Common myeloid progenitor, CD34-positive (primary cell): ENCODE measurements around the gene ZNF697.

Source experiments
- CTCF ChIA-PET: fragments of 350-600 bp; sonication (Branson Sonifier 250); formaldehyde crosslinking; loops from one replicate; lab custom pipeline; 2021; ENCODE audit warnings: antibody characterized with exemption; lab: Charles Lee
- POLR2A ChIA-PET: fragments of 350-600 bp; sonication (Branson Sonifier 250); formaldehyde crosslinking; loops from one replicate; lab custom pipeline; 2021; ENCODE audit warnings: antibody characterized with exemption; lab: Charles Lee
- DNase-seq, 3 donors: peaks; one replicate each; pipeline versions ENCODE4 v3.0.0 to v3.0.0-alpha.2; 2013
- H3K27ac ChIP-seq, 2 experiments: 1 replicate in 1 of 2; 2 replicates in 1 of 2; pipeline ENCODE4 v1.7.0; 2013; ENCODE audit warnings: inconsistent platforms in 2 of 2, low read length in 2 of 2, mild to moderate bottlenecking in 2 of 2, low read depth in 1 of 2, moderate library complexity in 1 of 2; ENCODE audit not compliant: severe bottlenecking in 2 of 2, insufficient read depth in 1 of 2, poor library complexity in 1 of 2
- H3K27me3 ChIP-seq, 5 experiments: replicated peaks in 2 of 5; 1 replicate in 3 of 5; 2 replicates in 2 of 5; pipeline versions ENCODE4 v1.6.1 to v1.7.0; 2013; ENCODE audit warnings: low read length in 4 of 5, mild to moderate bottlenecking in 2 of 5, moderate library complexity in 2 of 5, inconsistent platforms in 1 of 5; ENCODE audit not compliant: insufficient read depth in 5 of 5, control insufficient read depth in 4 of 5
- H3K36me3 ChIP-seq, 4 experiments: 1 replicate in 2 of 4; 2 replicates in 2 of 4; pipeline versions ENCODE4 v1.6.1 to v1.7.0; 2013; ENCODE audit warnings: low read length in 3 of 4, control low read depth in 1 of 4, mild to moderate bottlenecking in 1 of 4; ENCODE audit not compliant: control insufficient read depth in 4 of 4, insufficient read depth in 4 of 4
- H3K4me1 ChIP-seq, 4 experiments: 1 replicate in 3 of 4; 2 replicates in 1 of 4; pipeline versions ENCODE4 v1.6.1 to v1.7.1; 2013; ENCODE audit warnings: low read length in 3 of 4, mild to moderate bottlenecking in 3 of 4, control low read depth in 1 of 4, inconsistent platforms in 1 of 4, moderate library complexity in 1 of 4; ENCODE audit not compliant: control insufficient read depth in 4 of 4, insufficient read depth in 4 of 4; ENCODE audit errors: control extremely low read depth in 1 of 4
- H3K4me3 ChIP-seq, 7 experiments: 1 replicate in 4 of 7; 2 replicates in 3 of 7; pipeline versions ENCODE4 v1.5.1 to v1.7.0; 2013; ENCODE audit warnings: mild to moderate bottlenecking in 7 of 7, low read length in 6 of 7, moderate library complexity in 6 of 7, inconsistent platforms in 2 of 7, low read depth in 2 of 7, control low read depth in 1 of 7; ENCODE audit not compliant: insufficient read depth in 4 of 7, control insufficient read depth in 1 of 7; ENCODE audit errors: extremely low read depth in 1 of 7
- H3K9me3 ChIP-seq, 5 experiments: 1 replicate in 4 of 5; 2 replicates in 1 of 5; pipeline versions ENCODE4 v1.6.1 to v1.7.1; 2013; ENCODE audit warnings: low read length in 4 of 5, mild to moderate bottlenecking in 2 of 5, inconsistent platforms in 1 of 5, low read depth in 1 of 5, moderate library complexity in 1 of 5; ENCODE audit not compliant: control insufficient read depth in 4 of 5, insufficient read depth in 2 of 5; ENCODE audit errors: control extremely low read depth in 1 of 5
- WGBS: methylation state at CpG from one replicate; pipeline ENCODE4 v1.1.5; 2013; ENCODE audit not compliant: insufficient coverage; 5-methylcytosine and 5-hydroxymethylcytosine counted together

The ZNF697 gene

GRCh38 chr1:119686661-119687060, 38.6 kb upstream of the ZNF697 start:
- no peaks in the 10 kb centered on the region for H3K36me3 ChIP-seq
- no peaks in the 10 kb centered on the region for H3K27me3 ChIP-seq
- DNase-seq = no peak
- POLR2A ChIA-PET = no interaction called here
- no peak overlapping the region for H3K27ac ChIP-seq
- CTCF ChIA-PET = interaction anchor here (0.8 to 1.5 kb wide), 4 partner anchors 10 to 25 kb away, joined by 3 to 5 read pairs (median 4); no protein-coding TSS in a partner anchor
- 90% methylated on average over 2 of the region's 3 CpGs for WGBS
- H3K4me1 ChIP-seq = no peaks in the 10 kb centered on the region
- H3K4me3 ChIP-seq = no peak overlapping the region
- H3K9me3 ChIP-seq = no peaks in the 10 kb centered on the region

GRCh38 chr1:119683893-119684292, 35.8 kb upstream of the ZNF697 start:
- Histone ChIP-seq H3K4me3 (no peak overlapping the region), H3K27ac (no peak overlapping the region), H3K36me3 (no peaks in the 10 kb centered on the region), H3K27me3 (no peaks in the 10 kb centered on the region), H3K4me1 (no peaks in the 10 kb centered on the region), H3K9me3 (no peaks in the 10 kb centered on the region)
- POLR2A ChIA-PET = no interaction called here
- no CpG with 5 or more reads among the region's 1 CpG for WGBS
- no peak for DNase-seq
- CTCF ChIA-PET = interaction anchor here (2.7 kb wide), 1 partner anchor 9 kb away, joined by 14 read pairs; no protein-coding TSS in a partner anchor

GRCh38 chr1:119682141-119682540, 34.1 kb upstream of the ZNF697 start:
- Histone ChIP-seq H3K27me3 (no peaks in the 10 kb centered on the region), H3K4me1 (no peaks in the 10 kb centered on the region), H3K27ac (no peak overlapping the region), H3K36me3 (no peaks in the 10 kb centered on the region), H3K4me3 (no peak overlapping the region), H3K9me3 (no peaks in the 10 kb centered on the region)
- ChIA-PET POLR2A (no interaction called here), CTCF (no interaction called here)
- no peak for DNase-seq

GRCh38 chr1:119681560-119681959, 33.5 kb upstream of the ZNF697 start:
- H3K9me3 ChIP-seq = no peaks in the 10 kb centered on the region
- 100% methylated on average over 1 of the region's 2 CpGs for WGBS
- ChIA-PET POLR2A (no interaction called here), CTCF (no interaction called here)
- H3K36me3 ChIP-seq = no peaks in the 10 kb centered on the region
- DNase-seq = no peak
- no peak overlapping the region for H3K4me3 ChIP-seq
- H3K4me1 ChIP-seq = no peaks in the 10 kb centered on the region
- no peak overlapping the region for H3K27ac ChIP-seq
- no peaks in the 10 kb centered on the region for H3K27me3 ChIP-seq

GRCh38 chr1:119680723-119681122, 32.7 kb upstream of the ZNF697 start:
- POLR2A ChIA-PET = no interaction called here
- no peak overlapping the region for H3K4me3 ChIP-seq
- DNase-seq = no peak
- H3K36me3 ChIP-seq = no peaks in the 10 kb centered on the region
- WGBS = no CpG with 5 or more reads among the region's 2 CpGs
- no peaks in the 10 kb centered on the region for H3K27me3 ChIP-seq
- H3K4me1 ChIP-seq = peaks cover 0 to 3% (median 0%) of the 10 kb centered on the region in 4 experiments
- no peak overlapping the region for H3K27ac ChIP-seq
- no peaks in the 10 kb centered on the region for H3K9me3 ChIP-seq
- CTCF ChIA-PET = interaction anchor here (0.7 to 11.9 kb wide), 2 partner anchors 62 to 68 kb away, joined by 3 to 177 read pairs; no protein-coding TSS in a partner anchor

- no peak overlapping the region for H3K4me3 ChIP-seq
- no peak overlapping the region for H3K27ac ChIP-seq
- CTCF ChIA-PET = interaction anchor here (0.7 to 11.9 kb wide), 4 partner anchors 18 to 68 kb away, joined by 3 to 177 read pairs (median 5); no protein-coding TSS in a partner anchor
- H3K4me1 ChIP-seq = peaks cover 0 to 9% (median 2%) of the 10 kb centered on the region in 4 experiments
- H3K9me3 ChIP-seq = no peaks in the 10 kb centered on the region
- no peak for DNase-seq
- no peaks in the 10 kb centered on the region for H3K27me3 ChIP-seq
- no peaks in the 10 kb centered on the region for H3K36me3 ChIP-seq
- POLR2A ChIA-PET = no interaction called here
- 100% methylated on average over 1 of the region's 3 CpGs for WGBS
Measured at GRCh38 chr1:119680193-119680592, 32.1 kb upstream of the ZNF697 start.

GRCh38 chr1:119679223-119679622, 31.2 kb upstream of the ZNF697 start:
- DNase-seq = no peak
- WGBS = 100% methylated on average over 1 of the region's 1 CpG
- Histone ChIP-seq H3K36me3 (no peaks in the 10 kb centered on the region), H3K27me3 (no peaks in the 10 kb centered on the region), H3K4me1 (peaks cover 0 to 15% (median 4%) of the 10 kb centered on the region in 4 experiments), H3K27ac (no peak overlapping the region), H3K9me3 (no peaks in the 10 kb centered on the region), H3K4me3 (no peak overlapping the region)
- ChIA-PET CTCF (interaction anchor here (0.7 to 11.9 kb wide), 7 partner anchors 9 to 128 kb away, joined by 3 to 177 read pairs (median 5); partner anchors contain the start of gene PHGDH), POLR2A (no interaction called here)
